Gastrocnemius medialis (tissue), 4 donors: Measurements from ENCODE around the gene MYO9B.

Experiments
- CTCF ChIP-seq, 5 experiments: fragments of 450-650 bp in 3 of 5; fragments of 200-600 bp in 2 of 5; sonication (generic) in 2 of 5; IDR thresholded peaks in 4 of 5; conservative IDR thresholded peaks in 1 of 5; 1 replicate in 4 of 5; 2 replicates in 1 of 5; pipeline ENCODE4 v1.5.1; 2016 to 2019; ENCODE audit warnings: antibody characterized with exemption in 5 of 5, mild to moderate bottlenecking in 3 of 5, moderate library complexity in 3 of 5
- POLR2A ChIP-seq, 2 donors: fragments of 450-650 bp; IDR thresholded peaks; one replicate each; pipeline ENCODE4 v1.6.1; 2017; ENCODE audit warnings: antibody characterized with exemption in 2 of 2, mild to moderate bottlenecking in 2 of 2, moderate library complexity in 2 of 2

DNA sequence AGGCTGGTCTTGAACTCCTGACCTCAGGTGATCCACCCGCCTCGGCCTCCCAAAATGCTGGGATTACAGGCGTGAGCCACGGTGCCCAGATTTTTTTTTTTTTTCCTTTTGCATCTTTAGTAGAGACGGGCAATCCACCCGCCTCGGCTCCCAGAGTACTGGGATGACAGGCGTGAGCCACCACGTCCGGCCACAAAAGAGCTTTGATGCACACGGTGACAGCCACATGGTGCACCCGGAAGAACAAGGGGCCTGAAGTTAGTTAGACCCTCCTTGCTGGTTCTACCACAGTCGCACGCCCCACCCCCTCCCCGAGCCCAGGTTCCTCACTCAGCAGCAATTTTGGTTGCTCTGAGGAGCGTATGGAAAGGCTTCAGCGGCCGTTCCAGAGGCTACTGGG, 85.3 kb downstream of the MYO9B start:
- TF ChIP-seq CTCF (IDR thresholded peaks at IDR 0.05 in 4 of 5, conservative IDR thresholded peaks at IDR 0.05 in 1 of 5), result no peak
- no peak for TF ChIP-seq POLR2A (IDR thresholded peaks at IDR 0.05)
